Stimulated activated CD4-positive, alpha-beta T cell treated with anti-CD3 and anti-CD28 coated beads, Interleukin-15, amount 100 ng/mL, for 24 hours (primary cell): ENCODE results near the gene SPDYE16.
A peak's percentile ranks its signal among the peaks of the same experiment; 100 is the strongest.
"Not testable (repeated sequence)": the region's sequence is repeated elsewhere in the genome, so short reads cannot be mapped to it uniquely, and the experiment has no call there.

Source experiments
- DNase-seq: peaks from one replicate; pipeline ENCODE4 v3.0.0-alpha.2; 2020

SPDYE16 gene, protein sequence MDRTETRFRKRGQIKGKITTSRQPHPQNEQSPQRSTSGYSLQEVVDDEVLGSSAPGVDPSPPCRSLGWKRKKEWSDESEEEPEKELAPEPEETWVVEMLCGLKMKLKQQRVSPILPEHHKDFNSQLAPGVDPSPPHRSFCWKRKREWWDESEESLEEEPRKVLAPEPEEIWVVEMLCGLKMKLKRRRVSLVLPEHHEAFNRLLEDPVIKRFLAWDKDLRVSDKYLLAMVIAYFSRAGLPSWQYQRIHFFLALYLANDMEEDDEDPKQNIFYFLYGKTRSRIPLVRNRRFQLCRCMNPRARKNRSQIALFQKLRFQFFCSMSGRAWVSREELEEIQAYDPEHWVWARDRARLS

DNA sequence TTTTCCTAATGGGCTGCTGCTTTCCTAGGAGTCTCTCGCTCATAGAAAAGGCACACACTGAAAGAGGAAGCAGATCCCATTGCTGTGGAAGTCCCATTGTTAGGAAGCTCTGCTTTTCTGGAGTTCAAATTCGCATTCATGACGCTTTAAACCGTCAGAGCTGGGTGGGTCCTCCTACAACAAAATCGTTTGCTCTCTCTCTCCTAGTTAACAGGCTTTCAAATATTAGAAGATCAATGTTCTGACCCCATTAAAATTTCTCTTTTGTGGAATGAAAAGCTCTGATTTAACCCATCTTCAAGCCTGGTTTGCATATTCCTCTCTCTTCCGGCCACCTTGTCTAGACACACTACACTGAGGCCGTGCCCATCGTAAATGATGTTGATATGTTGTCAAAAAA lies at the start of gene SPDYE16:
TSS of gene SPDYE16 (minus strand) at position 101 of the 400 bp plus-strand sequence. CDS start 1,838 bp downstream, outside the sequence.
- not testable (repeated sequence) for DNase-seq

DNA sequence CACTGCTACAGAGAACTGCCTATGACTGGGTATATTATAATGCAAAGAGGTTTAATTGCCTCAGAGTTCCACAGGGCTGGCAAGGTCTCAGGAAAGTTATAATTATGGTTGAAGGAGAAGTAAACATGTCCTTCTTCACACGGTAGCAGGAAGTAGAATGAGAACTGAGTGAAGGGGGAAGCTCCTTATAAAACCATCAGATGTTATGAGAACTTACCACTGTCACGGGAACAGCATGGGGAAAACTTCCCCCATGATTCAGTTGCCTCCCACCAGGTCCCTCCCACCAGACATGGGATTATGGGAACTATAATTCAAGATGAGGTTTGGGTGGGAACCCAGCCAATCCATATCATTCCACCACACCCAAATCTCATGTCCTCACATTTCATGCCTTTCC lies 49.6 kb upstream of the SPDYE16 start:
- DNase-seq = not testable (repeated sequence)

- not testable (repeated sequence) for DNase-seq
Measured at GRCh38 chr7:76591602-76592304, 48.7 kb upstream of the SPDYE16 start.

GRCh38 chr7:76591033-76591432 lies 47.9 kb upstream of the SPDYE16 start:
- DNase-seq = not testable (repeated sequence)

- DNase-seq = not testable (repeated sequence)
Measured at GRCh38 chr7:76588586-76588985, 45.5 kb upstream of the SPDYE16 start.

DNA sequence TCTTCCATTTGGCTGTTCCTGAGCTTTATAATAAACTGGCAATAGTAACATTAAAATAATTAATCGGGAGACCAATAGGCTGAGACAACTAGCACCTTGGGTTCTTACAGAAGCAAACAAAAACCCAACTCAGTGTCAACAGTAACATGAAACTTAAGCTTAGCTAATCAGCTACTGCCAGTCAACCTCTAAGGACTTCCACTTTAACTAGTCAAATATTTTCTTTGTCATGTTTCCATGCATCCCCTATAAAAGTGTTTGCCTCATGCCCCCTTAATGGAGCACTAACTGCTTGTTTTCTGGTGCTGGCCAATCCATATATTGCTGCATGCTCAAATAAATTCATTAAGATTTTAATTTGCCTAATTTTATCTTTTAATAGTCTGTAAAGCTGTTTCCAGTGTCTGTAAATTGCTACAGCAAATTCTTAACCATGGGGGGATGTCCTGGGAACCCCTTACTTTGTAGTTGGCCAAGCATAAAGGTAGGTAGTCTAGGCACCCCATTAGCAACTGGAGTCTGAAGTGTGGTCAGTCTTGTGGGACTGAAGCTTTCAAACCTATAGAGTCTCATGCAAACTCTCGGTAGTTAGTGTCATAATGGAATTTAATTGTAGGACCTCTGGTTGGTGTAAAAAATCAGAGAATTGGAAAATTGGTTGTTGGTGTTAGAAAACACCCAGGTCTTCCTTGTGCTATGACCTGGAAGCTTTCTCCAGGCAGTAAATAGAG lies 43.7 kb upstream of the SPDYE16 start:
- DNase-seq = not testable (repeated sequence)

- not testable (repeated sequence) for DNase-seq
Measured at GRCh38 chr7:76583636-76584281, 40.7 kb upstream of the SPDYE16 start.

GRCh38 chr7:76582848-76583631 lies 39.9 kb upstream of the SPDYE16 start:
- peak; percentile 18 for DNase-seq

- DNase-seq = not testable (repeated sequence)
Measured at GRCh38 chr7:76575919-76576655, 33.0 kb upstream of the SPDYE16 start.

DNA sequence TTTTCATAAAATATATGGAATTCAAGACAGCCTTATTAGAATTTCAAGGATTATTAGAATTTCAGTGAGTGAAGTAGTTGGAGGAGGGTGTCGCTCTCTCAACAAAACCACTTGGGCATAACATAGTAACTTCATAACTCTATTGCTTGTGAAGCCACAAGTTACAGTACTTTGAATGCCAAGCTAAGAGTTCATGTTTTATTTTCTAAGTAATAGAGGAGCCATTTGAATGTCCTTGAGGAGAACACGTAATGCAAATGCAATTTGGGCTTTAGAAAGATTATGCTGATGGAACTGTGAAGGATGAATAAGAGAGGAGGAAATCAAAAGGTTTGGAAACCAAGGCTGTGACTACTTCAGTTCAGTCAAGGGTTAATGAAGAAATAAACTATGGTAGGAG lies 32.3 kb upstream of the SPDYE16 start:
- not testable (repeated sequence) for DNase-seq

DNA sequence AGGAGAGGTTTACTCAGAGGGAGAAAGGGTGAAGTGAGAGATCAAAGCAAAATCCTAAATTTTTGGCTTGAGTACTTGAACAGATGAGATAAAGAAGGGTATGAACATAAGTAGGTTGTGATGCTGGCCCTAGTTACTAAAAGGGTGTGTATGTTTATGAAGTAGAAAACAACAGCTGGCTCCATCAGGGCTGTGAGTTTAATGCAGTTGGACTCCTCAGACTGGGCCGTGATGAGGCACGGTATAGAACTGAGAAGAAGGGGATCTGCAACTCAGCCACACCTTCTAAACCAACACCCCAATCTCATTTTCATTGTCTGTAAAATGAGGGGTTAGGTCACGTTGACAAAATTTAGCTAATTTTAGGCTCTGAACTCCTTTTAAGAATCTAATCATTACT lies 29.2 kb upstream of the SPDYE16 start:
- DNase-seq = not testable (repeated sequence)

DNA sequence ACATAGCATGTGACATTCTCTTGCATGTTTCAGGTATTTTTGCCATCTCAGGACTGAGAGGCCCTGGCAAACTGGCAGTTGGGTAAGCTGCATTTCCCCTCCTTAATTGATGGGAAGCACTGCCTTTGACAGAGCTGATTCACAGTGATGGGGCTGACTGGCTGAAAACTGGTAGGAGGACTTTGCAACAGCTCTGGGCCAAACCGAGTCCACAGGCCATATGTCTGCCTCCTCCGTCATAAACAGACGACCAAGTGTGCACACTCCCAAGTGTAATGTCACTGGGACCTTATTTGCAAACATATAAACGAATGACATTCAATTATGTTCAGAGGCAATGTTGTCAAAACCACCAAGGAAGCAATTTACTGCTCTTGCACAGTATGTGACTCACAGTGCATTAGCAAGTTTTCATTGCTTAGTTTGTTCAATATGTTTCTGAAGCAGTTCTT lies 27.3 kb upstream of the SPDYE16 start:
- not testable (repeated sequence) for DNase-seq

DNA sequence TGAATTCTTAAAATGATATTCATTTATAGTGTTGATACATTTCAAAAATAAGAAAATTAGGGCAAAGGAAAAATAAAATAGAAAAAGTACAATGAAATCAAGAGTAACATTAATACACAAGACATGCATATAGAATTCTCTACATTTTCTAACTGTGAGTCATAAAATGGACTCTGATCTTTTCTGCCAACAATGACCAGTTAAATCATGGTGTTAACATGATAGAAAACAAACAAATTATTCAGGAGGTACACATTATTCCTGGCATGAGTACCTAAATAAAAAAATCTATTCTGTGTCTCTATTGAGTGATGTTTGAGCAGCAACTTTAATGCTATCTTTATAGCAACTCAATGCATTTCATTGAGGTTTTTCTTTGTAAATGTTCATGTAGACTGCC lies 25.6 kb upstream of the SPDYE16 start:
- DNase-seq = not testable (repeated sequence)

- not testable (repeated sequence) for DNase-seq
Measured at GRCh38 chr7:76567753-76568152, 24.7 kb upstream of the SPDYE16 start.

- not testable (repeated sequence) for DNase-seq
Measured at GRCh38 chr7:76567311-76567710, 24.2 kb upstream of the SPDYE16 start.

GRCh38 chr7:76565001-76565400 lies 21.9 kb upstream of the SPDYE16 start:
- DNase-seq = not testable (repeated sequence)

DNA sequence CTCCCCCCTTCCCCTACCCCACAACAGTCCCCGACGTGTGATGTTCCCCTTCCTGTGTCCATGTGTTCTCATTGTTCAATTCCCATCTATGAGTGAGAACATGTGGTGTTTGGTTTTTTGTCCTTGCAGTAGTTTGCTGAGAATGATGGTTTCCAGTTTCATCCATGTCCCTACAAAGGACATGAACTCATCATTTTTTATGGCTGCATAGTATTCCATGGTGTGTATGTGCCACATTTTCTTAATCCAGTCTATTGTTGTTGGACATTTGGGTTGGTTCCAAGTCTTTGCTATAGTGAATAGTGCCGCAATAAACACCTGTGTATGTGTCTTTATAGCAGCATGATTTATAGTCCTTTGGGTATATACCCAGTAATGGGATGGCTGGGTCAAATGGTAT lies 18.2 kb upstream of the SPDYE16 start:
- not testable (repeated sequence) for DNase-seq

- DNase-seq = not testable (repeated sequence)
Measured at GRCh38 chr7:76560157-76560556, 17.1 kb upstream of the SPDYE16 start.

DNA sequence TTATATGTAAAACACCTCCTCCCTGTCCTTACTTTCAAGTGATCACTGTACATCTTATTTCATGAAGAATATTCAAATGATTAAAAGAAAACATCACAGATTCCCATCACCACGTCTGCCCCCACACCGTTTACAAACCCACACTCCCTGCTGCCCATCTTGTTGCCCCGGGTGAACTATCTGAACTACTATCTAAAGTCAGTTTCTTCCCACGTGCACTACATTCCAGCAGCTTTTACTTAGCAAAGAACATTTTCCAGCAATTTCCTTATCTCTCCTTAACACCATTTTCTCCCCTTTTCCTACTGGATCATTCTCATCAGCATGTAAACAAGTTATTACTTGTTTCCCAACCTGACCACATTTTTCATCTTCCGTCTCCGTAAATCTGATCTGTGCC lies 16.6 kb upstream of the SPDYE16 start:
- not testable (repeated sequence) for DNase-seq

DNA sequence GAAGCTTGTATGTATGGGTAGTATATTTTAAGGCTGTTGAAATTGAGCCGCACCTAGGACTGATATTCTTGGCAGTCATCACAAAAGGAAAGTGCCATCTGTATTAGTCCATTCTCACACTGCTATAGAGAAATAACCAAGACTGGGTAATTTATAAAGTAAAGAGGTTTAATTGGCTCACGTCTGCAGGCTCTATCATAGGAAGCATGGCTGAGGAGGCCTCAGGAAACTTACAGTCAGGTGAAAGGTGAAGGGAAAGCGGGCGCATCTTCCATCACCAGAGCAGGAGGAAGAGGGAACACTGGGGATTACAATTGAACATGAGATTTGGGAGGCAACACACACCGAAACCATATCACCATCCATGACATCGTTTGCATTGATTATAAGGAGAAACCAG lies 8.9 kb upstream of the SPDYE16 start:
- not testable (repeated sequence) for DNase-seq

DNA sequence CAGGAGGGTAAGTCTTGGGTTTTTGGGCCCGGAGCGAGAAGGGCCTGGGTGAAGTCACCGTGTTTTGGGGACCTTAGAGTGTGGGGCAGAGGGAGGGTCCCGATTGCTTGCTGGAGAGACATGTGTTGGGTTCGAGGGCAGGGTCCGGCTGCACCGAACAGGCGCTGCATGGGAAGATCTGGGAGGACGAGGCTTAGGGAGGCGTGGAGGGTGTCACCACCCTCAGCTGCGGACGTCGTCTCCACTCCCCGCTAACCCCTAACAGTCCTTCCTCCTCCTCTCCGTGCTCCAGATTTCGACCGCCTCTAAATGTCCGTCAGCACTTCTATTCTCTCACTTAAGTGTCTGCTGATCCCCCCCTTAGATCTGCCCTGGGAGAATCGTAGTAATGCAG lies 6.8 kb upstream of the SPDYE16 start:
- peak; percentile 17 for DNase-seq
